Vagina (tissue), 2 donors: Measurements from ENCODE around the gene CHD6.

ENCODE experiments used
- CTCF ChIP-seq, 3 experiments: fragments of 450-650 bp in 2 of 3; fragments of 200-600 bp in 1 of 3; sonication (generic) in 1 of 3; IDR thresholded peaks; one replicate each; pipeline ENCODE4 v1.5.1; 2017 to 2019; ENCODE audit warnings: antibody characterized with exemption in 3 of 3, mild to moderate bottlenecking in 2 of 3, moderate library complexity in 2 of 3
- POLR2A ChIP-seq, 2 donors: fragments of 450-650 bp; IDR thresholded peaks; one replicate each; pipeline ENCODE4 v1.6.1; 2017; ENCODE audit warnings: antibody characterized with exemption in 2 of 2, mild to moderate bottlenecking in 2 of 2, moderate library complexity in 2 of 2
- POLR2AphosphoS5 ChIP-seq, 2 donors: sonication (generic); formaldehyde crosslinking; IDR thresholded peaks; one replicate each; pipeline ENCODE4 v1.9.0; 2017; ENCODE audit warnings: antibody characterized with exemption in 2 of 2, mild to moderate bottlenecking in 2 of 2, low read depth in 1 of 2; ENCODE audit not compliant: insufficient read depth in 1 of 2

- TF ChIP-seq CTCF (IDR thresholded peaks at IDR 0.05) (no peak), POLR2AphosphoS5 (IDR thresholded peaks at IDR 0.05; ENCODE audit: insufficient read depth in 1 of 2, low read depth in 1 of 2) (no peak), POLR2A (IDR thresholded peaks at IDR 0.05) (no peak)
Measured at GRCh38 chr20:41566896-41567527, 51.2 kb downstream of the CHD6 start.
